ENCODE data around the gene GALNT2. TPM values are rescaled to one million over a fixed set of nuclear protein-coding genes. Genes with fewer than 3 reads are reported as not detected.

The GALNT2 gene
- total and polyA plus RNA-seq, 2 donors from 2014 or later = 20.2 to 59.2 TPM

- no peak for TF ChIP-seq CTCF (IDR thresholded peaks at IDR 0.05; ENCODE audit: borderline replicate concordance, extremely low read depth, insufficient read depth)
- Histone ChIP-seq H3K4me3 (ENCODE audit: low read length in 3 of 3) (peak overlapping the region; percentile 16 to 65 (median 63)), H3K4me1 (ENCODE audit: control insufficient read depth in 2 of 3, insufficient read depth in 2 of 3, low read depth in 1 of 3, low read length in 3 of 3) (peaks cover 3 to 10% (median 7%) of the 10 kb centered on the region in 3 donors), H3K27ac (ENCODE audit: low read depth in 2 of 2, low read length in 2 of 2) (peak overlapping the region in 1 of 2 donors; percentile 59), H3K9me3 (ENCODE audit: control insufficient read depth in 2 of 3, insufficient read depth in 1 of 3, low read length in 3 of 3) (peaks cover 0 to 4% (median 2%) of the 10 kb centered on the region in 3 donors), H3K9ac (ENCODE audit: low read length in 3 of 3) (peak overlapping the region in 2 of 3 donors; percentile 29 to 57), H3K27me3 (ENCODE audit: control insufficient read depth, insufficient read depth, low read length) (no peaks in the 10 kb centered on the region), H3K36me3 (ENCODE audit: control insufficient read depth in 2 of 3, insufficient read depth in 3 of 3, low read length in 3 of 3) (no peaks in the 10 kb centered on the region)
- no peak for FAIRE-seq
- intact Hi-C loops (cut with DNase I) = no loop called here
- DNase-seq = peak in 2 of 5 donors; percentile 33 to 59
These were observed 1.0 kb upstream of the GALNT2 start for GRCh38 chr1:230066031-230066430.

GRCh38 chr1:230067419-230067870, 407 bp downstream of the GALNT2 start:
- H3K9ac ChIP-seq (ENCODE audit: low read length in 3 of 3) = peak overlapping the region; percentile 57 to 87 (median 74)
- intact Hi-C loops (cut with DNase I) = no loop called here
- TF ChIP-seq CTCF (IDR thresholded peaks at IDR 0.05; ENCODE audit: borderline replicate concordance, extremely low read depth, insufficient read depth) = no peak
- H3K9me3 ChIP-seq (ENCODE audit: control insufficient read depth in 2 of 3, insufficient read depth in 1 of 3, low read length in 3 of 3) = peaks cover 0 to 2% (median 2%) of the 10 kb centered on the region in 3 donors
- FAIRE-seq (no peak), DNase-seq (peak; percentile 40 to 84 (median 69))
- no peaks in the 10 kb centered on the region for H3K27me3 ChIP-seq (ENCODE audit: control insufficient read depth, insufficient read depth, low read length)
- peak overlapping the region; percentile 79 to 88 (median 80) for H3K4me3 ChIP-seq (ENCODE audit: low read length in 3 of 3)
- no peaks in the 10 kb centered on the region for H3K36me3 ChIP-seq (ENCODE audit: control insufficient read depth in 2 of 3, insufficient read depth in 3 of 3, low read length in 3 of 3)
- peak overlapping the region; percentile 80 to 81 for H3K27ac ChIP-seq (ENCODE audit: low read depth in 2 of 2, low read length in 2 of 2)
- peaks cover 3 to 13% (median 12%) of the 10 kb centered on the region in 3 donors for H3K4me1 ChIP-seq (ENCODE audit: control insufficient read depth in 2 of 3, insufficient read depth in 2 of 3, low read depth in 1 of 3, low read length in 3 of 3)

GRCh38 chr1:230067871-230068620, 1.0 kb downstream of the GALNT2 start:
- Histone ChIP-seq H3K36me3 (ENCODE audit: control insufficient read depth in 2 of 3, insufficient read depth in 3 of 3, low read length in 3 of 3) (no peaks in the 10 kb centered on the region), H3K27me3 (ENCODE audit: control insufficient read depth, insufficient read depth, low read length) (no peaks in the 10 kb centered on the region), H3K4me3 (ENCODE audit: low read length in 3 of 3) (peak overlapping the region; percentile 79 to 88 (median 80)), H3K9me3 (ENCODE audit: control insufficient read depth in 2 of 3, insufficient read depth in 1 of 3, low read length in 3 of 3) (no peaks in the 10 kb centered on the region), H3K27ac (ENCODE audit: low read depth in 2 of 2, low read length in 2 of 2) (peak overlapping the region; percentile 80 to 81), H3K4me1 (ENCODE audit: control insufficient read depth in 2 of 3, insufficient read depth in 2 of 3, low read depth in 1 of 3, low read length in 3 of 3) (peaks cover 3 to 17% (median 14%) of the 10 kb centered on the region in 3 donors), H3K9ac (ENCODE audit: low read length in 3 of 3) (peak overlapping the region; percentile 57 to 87 (median 74))
- FAIRE-seq = no peak
- TF ChIP-seq CTCF (IDR thresholded peaks at IDR 0.05; ENCODE audit: borderline replicate concordance, extremely low read depth, insufficient read depth) = no peak
- intact Hi-C loops (cut with DNase I) = no loop called here
- peak; percentile 55 to 82 (median 65) for DNase-seq

Data from kidney (tissue), 14 donors.